Testis (tissue), 3 donors: Measurements from ENCODE around the gene MYBPC1. TPM values are rescaled to one million over a fixed set of nuclear protein-coding genes. Genes with fewer than 3 reads are reported as not detected.

Experiments
- DNase-seq: peaks from one replicate; pipeline ENCODE4 v3.0.0-alpha.2; 2019
- H3K27ac ChIP-seq, 2 donors: fragments of 200-600 bp; sonication (generic); one replicate each; pipeline ENCODE4 v1.5.1; 2019
- H3K27me3 ChIP-seq: fragments of 200-600 bp; sonication (generic); one replicate; pipeline ENCODE4 v1.5.1; 2019
- H3K36me3 ChIP-seq: fragments of 200-600 bp; sonication (generic); one replicate; pipeline ENCODE4 v1.5.1; 2017; ENCODE audit warnings: low read depth; ENCODE audit errors: missing control alignments
- H3K4me1 ChIP-seq: fragments of 200-600 bp; sonication (generic); one replicate; pipeline ENCODE4 v1.5.1; 2019
- H3K4me3 ChIP-seq, 2 donors: fragments of 200-600 bp; sonication (generic); one replicate each; pipeline ENCODE4 v1.5.1; 2017 to 2019
- H3K9me3 ChIP-seq: fragments of 200-600 bp; sonication (generic); one replicate; pipeline ENCODE4 v1.5.1; 2017
- POLR2A ChIP-seq: fragments of 450-650 bp; IDR thresholded peaks from one replicate; pipeline ENCODE4 v1.6.1; 2017; ENCODE audit warnings: antibody characterized with exemption, mild to moderate bottlenecking, moderate library complexity
- WGBS, 2 donors: methylation state at CpG; one replicate each; pipeline ENCODE4 v1.1.5; 2018; 5-methylcytosine and 5-hydroxymethylcytosine counted together
- intact Hi-C: fragments of 100-400 bp; cut with DNase I; formaldehyde crosslinking; loops from one replicate; pipeline ENCODE4 v1.15.1; 2023; ENCODE audit warnings: low total_unique reads
- polyA plus RNA-seq: library from polyadenylated mRNA; stranded (reverse); fragments of 350-450 nt; fragmentation: Illumina TruSeq; extraction: RNeasy Lipid Tissue Mini Kit (QIAGEN cat#74804); gene quantifications from one replicate; pipeline ENCODE4 v1.2.3, GENCODE V29; 2014; ENCODE audit warnings: low read depth, low replicate concordance; ENCODE audit not compliant: insufficient read depth
- total RNA-seq, 2 donors: library from RNA; depleted of rRNA; stranded (reverse); fragments of >200 nt; gene quantifications; one replicate each; pipeline ENCODE4 v1.2.3, GENCODE V29; 2016
- TF ChIP-seq, protein P1 (sequence below), 3 experiments: fragments of 450-650 bp in 2 of 3; fragments of 200-600 bp in 1 of 3; sonication (generic) in 1 of 3; IDR thresholded peaks; one replicate each; pipeline ENCODE4 v1.5.1; 2016 to 2019; ENCODE audit warnings: antibody characterized with exemption in 3 of 3, mild to moderate bottlenecking in 2 of 3, moderate library complexity in 1 of 3

MYBPC1 gene
- total and polyA plus RNA-seq, 3 donors from 2014 or later: 2.5 to 31.2 (median 3.7) TPM

DNA sequence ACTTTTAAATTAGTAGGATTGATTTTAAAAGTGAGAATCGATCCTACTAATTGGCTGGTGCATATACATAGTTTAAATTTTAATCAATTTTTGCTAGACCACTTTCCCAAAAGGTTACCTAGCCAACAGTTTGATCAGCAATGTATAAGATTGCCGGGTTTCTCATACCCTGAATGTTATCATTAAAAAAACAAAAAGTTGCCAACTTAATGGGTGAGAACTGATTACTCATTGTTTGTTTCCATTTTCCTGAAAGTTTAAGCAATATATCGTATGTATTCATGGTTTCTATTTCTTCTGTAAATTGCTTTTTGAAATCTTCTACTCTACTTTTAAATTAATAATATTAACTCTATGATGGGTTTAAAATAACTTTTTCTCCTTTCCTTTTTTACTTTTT is 4.4 kb upstream of the MYBPC1 start:
- H3K27me3 ChIP-seq: no peaks in the 10 kb centered on the region
- DNase-seq: no peak
- intact Hi-C loops: no loop called here
- H3K9me3 ChIP-seq: no peaks in the 10 kb centered on the region
- H3K27ac ChIP-seq: no peak overlapping the region
- H3K4me1 ChIP-seq: no peaks in the 10 kb centered on the region
- no peak overlapping the region for H3K4me3 ChIP-seq
- TF ChIP-seq, protein P1, sequence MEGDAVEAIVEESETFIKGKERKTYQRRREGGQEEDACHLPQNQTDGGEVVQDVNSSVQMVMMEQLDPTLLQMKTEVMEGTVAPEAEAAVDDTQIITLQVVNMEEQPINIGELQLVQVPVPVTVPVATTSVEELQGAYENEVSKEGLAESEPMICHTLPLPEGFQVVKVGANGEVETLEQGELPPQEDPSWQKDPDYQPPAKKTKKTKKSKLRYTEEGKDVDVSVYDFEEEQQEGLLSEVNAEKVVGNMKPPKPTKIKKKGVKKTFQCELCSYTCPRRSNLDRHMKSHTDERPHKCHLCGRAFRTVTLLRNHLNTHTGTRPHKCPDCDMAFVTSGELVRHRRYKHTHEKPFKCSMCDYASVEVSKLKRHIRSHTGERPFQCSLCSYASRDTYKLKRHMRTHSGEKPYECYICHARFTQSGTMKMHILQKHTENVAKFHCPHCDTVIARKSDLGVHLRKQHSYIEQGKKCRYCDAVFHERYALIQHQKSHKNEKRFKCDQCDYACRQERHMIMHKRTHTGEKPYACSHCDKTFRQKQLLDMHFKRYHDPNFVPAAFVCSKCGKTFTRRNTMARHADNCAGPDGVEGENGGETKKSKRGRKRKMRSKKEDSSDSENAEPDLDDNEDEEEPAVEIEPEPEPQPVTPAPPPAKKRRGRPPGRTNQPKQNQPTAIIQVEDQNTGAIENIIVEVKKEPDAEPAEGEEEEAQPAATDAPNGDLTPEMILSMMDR (IDR thresholded peaks at IDR 0.05): no peak
- no peak for TF ChIP-seq POLR2A
- WGBS, 2 donors: 64 to 65% methylated on average over 3 of the region's 3 CpGs
- no peaks in the 10 kb centered on the region for H3K36me3 ChIP-seq

DNA sequence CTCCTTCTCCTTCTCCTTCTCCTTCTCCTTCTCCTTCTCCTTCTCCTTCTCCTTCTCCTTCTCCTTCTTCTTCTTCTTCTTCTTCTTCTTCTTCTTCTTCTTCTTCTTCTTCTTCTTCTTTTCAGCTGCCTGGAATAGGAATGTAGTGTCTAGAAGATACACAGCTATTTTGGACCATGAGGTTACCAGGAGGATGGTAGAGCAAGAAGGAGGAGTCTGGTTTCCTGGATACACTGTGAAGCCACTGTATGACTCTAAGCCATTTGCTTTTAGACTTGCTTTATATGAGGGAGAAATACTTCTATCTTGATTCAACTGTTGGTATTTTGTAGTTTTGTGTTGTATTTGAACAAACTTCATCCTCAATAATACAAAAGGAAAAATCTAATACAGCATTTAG is 3.0 kb upstream of the MYBPC1 start:
- intact Hi-C loops: no loop called here
- Histone ChIP-seq H3K27ac (no peak overlapping the region), H3K4me3 (no peak overlapping the region), H3K27me3 (no peaks in the 10 kb centered on the region), H3K4me1 (no peaks in the 10 kb centered on the region), H3K9me3 (no peaks in the 10 kb centered on the region), H3K36me3 (no peaks in the 10 kb centered on the region)
- TF ChIP-seq POLR2A: no peak
- TF ChIP-seq, protein P1 (IDR thresholded peaks at IDR 0.05): no peak
- DNase-seq: no peak

DNA sequence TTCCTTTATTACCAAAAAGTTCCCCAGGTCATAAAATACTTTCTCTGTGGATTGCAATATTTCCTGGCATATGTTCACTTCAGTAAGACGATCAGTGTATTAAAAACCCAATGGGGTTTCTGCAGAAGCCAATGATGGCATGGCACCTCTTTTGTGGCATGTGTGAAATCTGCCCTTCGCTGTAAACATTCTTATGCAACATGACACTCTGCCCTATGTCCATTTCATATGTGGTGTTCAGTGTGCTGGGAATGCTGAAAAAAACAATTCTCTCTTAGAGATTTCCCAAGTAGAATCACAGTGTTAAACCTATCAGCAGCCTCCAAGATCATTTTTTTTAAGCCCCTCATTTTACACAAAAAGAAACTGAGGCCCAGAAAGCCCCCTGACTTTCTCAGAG is 2.3 kb upstream of the MYBPC1 start:
- intact Hi-C loops: no loop called here
- no peak for TF ChIP-seq POLR2A
- TF ChIP-seq, protein P1 (IDR thresholded peaks at IDR 0.05): no peak

DNA sequence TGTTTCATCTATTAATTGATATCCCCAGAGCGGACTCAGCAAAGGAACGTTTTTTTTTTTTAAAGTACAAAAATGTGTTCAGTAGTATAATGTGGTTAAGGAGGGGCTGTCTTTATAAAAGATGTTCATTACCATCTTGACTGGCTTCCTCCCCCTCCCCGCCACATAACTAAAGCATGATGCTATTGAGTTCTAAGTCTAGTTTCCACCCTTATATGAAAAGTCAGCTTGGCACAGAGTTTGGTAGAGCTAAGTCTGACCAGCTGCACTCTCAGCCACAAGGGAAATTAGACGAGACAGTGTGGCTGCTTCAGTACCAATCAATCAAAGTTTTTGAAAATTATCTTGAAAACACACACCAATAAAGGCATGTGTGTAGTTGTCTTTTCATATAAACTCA is 1.9 kb upstream of the MYBPC1 start:
- TF ChIP-seq, protein P1 (IDR thresholded peaks at IDR 0.05): no peak
- no peak for TF ChIP-seq POLR2A
- WGBS, 2 donors: 72 to 79% methylated on average over 4 of the region's 4 CpGs
- H3K36me3 ChIP-seq: no peaks in the 10 kb centered on the region
- no peaks in the 10 kb centered on the region for H3K4me1 ChIP-seq
- H3K27me3 ChIP-seq: no peaks in the 10 kb centered on the region
- no peak for DNase-seq
- H3K9me3 ChIP-seq: no peaks in the 10 kb centered on the region
- no peak overlapping the region for H3K4me3 ChIP-seq
- H3K27ac ChIP-seq: no peak overlapping the region
- intact Hi-C loops: no loop called here

More for the DNA sequence above, 2.3 kb upstream of the MYBPC1 start:
- no peaks in the 10 kb centered on the region for H3K9me3 ChIP-seq
- 83 to 84% methylated on average over 2 of the region's 2 CpGs for WGBS, 2 donors
- no peaks in the 10 kb centered on the region for H3K27me3 ChIP-seq
- no peak overlapping the region for H3K27ac ChIP-seq
- H3K36me3 ChIP-seq: no peaks in the 10 kb centered on the region
- no peaks in the 10 kb centered on the region for H3K4me1 ChIP-seq
- no peak for DNase-seq
- H3K4me3 ChIP-seq: no peak overlapping the region

DNA sequence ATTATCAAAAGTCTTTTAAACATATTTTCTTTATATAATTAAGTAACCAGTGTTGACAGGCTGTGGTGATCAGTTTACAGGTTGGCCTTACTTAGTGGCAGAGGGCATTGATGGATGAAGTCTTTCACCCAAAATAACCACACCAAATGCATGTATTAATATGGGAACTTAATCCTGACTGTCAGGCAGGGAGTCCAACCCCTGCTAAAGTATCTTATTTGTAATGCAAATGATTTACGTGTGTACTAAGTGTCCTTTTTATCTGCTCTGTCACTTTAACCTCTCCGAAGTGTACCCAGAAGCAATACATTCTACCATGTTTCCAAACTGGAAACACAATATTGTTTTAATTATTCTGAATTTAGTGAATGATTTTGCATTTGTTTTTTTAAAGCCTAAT is 1.4 kb downstream of the MYBPC1 start:
- no peaks in the 10 kb centered on the region for H3K36me3 ChIP-seq
- 56 to 70% methylated on average over 2 of the region's 2 CpGs for WGBS, 2 donors
- intact Hi-C loops: no loop called here

More for the DNA sequence above, 1.4 kb downstream of the MYBPC1 start:
- no peak overlapping the region for H3K4me3 ChIP-seq
- H3K27ac ChIP-seq: no peak overlapping the region
- TF ChIP-seq POLR2A: no peak
- TF ChIP-seq, protein P1 (IDR thresholded peaks at IDR 0.05): no peak
- H3K9me3 ChIP-seq: no peaks in the 10 kb centered on the region
- H3K27me3 ChIP-seq: no peaks in the 10 kb centered on the region
- DNase-seq: no peak
- no peaks in the 10 kb centered on the region for H3K4me1 ChIP-seq
